GOT3 (cell line): ENCODE measurements around the gene TMEM44.
"Not testable (repeated sequence)": the region's sequence is repeated elsewhere in the genome, so short reads cannot be mapped to it uniquely, and the experiment has no call there.

Source experiments
- DNase-seq: peaks from one replicate; lab custom pipeline; 2025; ENCODE audit warnings: mixed read lengths; lab: John Stamatoyannopoulos, UW

Gene TMEM44

DNA sequence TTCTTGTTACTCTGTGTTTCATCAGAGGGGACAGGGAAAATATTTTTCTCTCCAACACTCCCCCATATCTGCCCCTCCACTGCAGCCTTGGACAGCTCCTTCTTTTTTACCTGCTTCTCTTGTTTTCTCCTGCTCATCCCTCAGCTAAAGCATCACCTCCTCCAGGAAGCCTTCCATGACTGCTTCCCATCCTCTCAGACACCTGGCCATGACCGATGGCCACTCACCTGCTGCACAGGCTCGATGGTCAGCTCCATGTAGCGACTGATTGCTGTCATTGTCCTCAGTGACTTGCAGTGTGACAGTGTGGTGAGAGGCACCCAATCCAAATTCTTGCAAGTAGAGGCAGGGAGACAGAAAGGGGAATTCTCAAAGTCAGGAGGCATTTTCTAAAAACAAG is 22.5 kb downstream of the TMEM44 start:
- DNase-seq = no peak

- no peak for DNase-seq
Observed at GRCh38 chr3:194609601-194610000, 23.6 kb downstream of the TMEM44 start.

DNA sequence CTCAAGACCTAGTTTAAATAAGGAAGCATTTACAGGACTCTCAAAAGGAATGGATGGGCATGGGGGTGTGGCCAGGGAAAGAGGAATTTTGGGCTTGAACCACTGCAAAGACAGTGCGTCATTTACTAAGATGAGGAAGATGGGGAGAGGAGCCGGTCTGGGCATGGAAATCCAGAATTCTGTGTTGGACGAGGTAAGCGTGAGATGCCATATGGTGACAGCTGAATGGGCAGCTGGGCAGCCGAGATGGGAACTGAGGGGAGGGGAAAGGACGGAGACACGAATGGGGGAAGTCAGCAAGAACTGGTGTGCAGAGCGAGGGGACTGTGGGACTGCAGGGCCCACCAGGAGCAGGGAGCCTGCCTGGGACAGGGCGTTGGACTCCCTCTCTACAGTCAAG is 24.2 kb downstream of the TMEM44 start:
- DNase-seq = no peak

- no peak for DNase-seq
Observed at GRCh38 chr3:194607592-194608389, 25.4 kb downstream of the TMEM44 start.

- DNase-seq = no peak
Observed at GRCh38 chr3:194606941-194607340, 26.3 kb downstream of the TMEM44 start.

DNA sequence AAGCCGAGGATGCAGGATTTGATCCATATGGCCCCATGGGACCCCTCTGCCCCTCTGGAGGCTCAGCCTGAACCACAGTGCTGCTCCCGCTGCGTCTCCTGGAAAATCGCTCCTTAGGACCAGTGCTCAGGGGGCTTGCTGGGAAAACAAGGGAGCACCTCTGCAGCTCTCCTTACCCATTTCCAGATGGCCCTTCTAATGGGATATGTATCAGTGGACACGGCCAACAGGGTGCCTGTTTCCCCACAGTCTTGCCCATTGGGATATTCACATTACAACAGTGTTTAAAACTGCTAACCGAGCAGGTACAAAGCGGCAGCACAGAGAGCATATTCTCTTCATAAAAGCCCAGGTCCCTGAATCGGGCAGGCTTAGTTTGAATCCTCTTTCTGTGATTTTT is 27.1 kb downstream of the TMEM44 start:
- no peak for DNase-seq

GRCh38 chr3:194605314-194605713 is 27.9 kb downstream of the TMEM44 start:
- DNase-seq = not testable (repeated sequence)

DNA sequence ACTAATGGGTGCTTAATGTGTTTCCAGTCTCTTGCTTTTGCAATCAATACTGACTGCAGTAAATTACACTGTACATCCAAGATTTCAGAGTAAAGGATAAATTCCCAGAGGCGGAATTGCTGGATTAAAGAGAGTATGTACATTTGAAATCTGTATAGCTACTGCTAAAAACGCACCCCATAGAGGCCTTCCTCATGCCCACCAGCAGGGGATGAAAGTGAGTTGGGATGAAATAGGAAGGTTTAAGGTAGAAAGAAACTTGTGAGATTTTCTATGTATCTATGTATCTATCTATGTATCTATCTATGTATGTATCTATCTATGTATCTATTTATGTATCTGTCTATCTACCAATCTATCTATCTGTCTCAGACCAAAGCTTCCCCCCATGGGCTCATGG is 28.4 kb downstream of the TMEM44 start:
- DNase-seq = no peak

DNA sequence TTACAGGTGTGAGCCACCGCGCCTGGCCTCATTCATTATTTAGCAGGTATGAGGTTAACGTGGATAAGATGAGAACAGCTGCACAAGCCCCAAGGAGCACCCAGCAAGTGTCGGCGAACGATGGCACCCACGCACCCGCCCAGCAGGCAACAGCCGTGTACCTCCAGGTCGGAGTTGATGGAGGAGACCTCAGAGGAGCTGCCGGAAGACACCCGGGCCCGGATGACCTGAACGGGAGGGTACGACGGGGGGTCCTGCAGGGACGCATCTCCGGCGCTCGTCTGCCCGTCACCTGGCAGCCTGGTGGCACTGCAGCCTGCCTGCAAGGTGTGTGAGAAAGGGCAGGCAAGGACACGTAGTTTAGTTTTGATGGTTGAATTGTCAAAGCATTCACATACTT is 29.1 kb downstream of the TMEM44 start:
- no peak for DNase-seq

- no peak for DNase-seq
Observed at GRCh38 chr3:194602669-194603171, 30.5 kb downstream of the TMEM44 start.

GRCh38 chr3:194598771-194599557 is 34.3 kb downstream of the TMEM44 start:
- no peak for DNase-seq

- no peak for DNase-seq
Observed at GRCh38 chr3:194596906-194597305, 36.3 kb downstream of the TMEM44 start.

- peak; percentile 30 for DNase-seq
Observed at GRCh38 chr3:194592798-194593752, 40.1 kb downstream of the TMEM44 start.

DNA sequence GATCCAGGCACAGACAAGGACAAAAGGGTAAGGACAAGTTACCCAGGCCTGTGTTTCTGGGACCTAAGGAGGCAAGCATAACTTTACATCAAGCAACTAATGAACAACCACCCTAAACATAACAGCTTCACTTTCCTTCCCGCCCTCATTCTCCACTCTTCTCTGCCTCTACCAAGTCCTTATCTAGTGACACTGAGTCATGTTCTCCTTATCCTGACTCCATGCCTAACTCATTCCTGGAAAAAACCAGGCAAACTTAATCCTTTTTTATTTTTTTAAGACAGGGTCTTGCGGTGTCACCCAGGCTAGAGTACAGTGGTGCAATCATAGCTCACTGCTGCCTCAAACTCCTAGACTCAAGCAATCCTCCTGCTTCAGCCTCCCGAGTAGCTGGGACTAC is 44.5 kb downstream of the TMEM44 start:
- DNase-seq = no peak

- no peak for DNase-seq
Observed at GRCh38 chr3:194588236-194588635, 45.0 kb downstream of the TMEM44 start.

- peak; percentile 51 for DNase-seq
Observed at GRCh38 chr3:194587438-194587931, 45.7 kb downstream of the TMEM44 start.

GRCh38 chr3:194586836-194587235 is 46.4 kb downstream of the TMEM44 start:
- DNase-seq = no peak

DNA sequence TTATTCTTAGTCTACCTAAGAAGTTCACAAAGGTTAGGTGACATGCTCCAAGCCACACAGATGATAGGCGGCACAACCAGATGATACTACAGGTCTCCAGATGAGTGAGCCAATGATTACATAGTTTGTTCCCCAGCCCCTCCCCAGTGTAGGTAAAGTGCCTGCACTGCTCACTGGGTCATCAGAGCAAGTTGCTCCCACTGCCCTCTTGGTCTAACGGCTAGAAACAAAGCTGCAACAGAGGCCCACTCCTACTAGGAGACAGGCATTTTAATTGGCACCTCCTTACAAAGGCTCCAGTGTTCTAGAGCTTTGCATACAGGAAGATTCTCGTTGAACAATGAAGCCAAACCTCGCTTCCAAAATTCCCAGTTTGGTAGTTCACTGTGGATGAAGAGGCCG is 47.3 kb downstream of the TMEM44 start:
- DNase-seq = no peak

- DNase-seq = no peak
Observed at GRCh38 chr3:194584866-194585265, 48.4 kb downstream of the TMEM44 start.

- DNase-seq = no peak
Observed at GRCh38 chr3:194584320-194584776, 48.9 kb downstream of the TMEM44 start.

DNA sequence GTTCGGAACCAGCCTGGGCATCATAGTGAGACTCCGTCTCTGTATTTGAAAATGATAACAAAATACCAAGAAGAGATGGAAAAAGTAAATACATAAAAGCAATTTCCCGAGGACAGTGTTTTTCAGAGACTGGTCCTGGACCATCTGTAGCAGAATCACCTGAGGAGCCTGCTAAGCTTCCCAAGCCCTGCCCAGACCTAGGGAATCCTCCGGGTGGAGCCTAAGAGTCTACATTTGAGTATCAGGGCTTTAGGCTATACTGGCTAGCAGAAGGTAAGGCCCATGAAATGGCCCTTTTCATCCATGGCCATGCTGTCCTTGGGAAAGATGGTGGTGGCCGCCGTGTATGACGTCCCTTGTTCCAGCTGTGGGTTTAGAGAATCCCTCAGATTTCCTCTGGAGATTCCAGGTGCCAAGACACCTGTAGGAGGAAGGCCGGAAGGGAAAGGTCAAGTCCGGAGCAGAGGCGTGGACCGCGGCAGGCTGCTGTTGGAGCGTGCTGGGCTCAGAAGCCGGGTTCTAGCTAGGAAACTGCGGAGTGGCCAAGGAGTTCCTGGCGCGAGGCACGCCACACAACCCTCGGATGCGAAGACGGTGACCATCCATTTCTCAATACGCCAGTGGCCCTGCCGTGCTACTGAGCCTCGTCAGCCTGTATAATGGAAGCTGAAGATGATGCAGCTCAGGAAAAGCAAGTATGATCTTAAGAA is 50.9 kb downstream of the TMEM44 start:
- no peak for DNase-seq
